A204.1 (cell line): ENCODE data around the gene TEAD4.

ENCODE experiments used
- FAIRE-seq: peaks from 2 replicates; lab custom pipeline; 2012; peaks lifted over from hg19 to GRCh38; lab: Jason Lieb, UNC

Gene TEAD4

DNA sequence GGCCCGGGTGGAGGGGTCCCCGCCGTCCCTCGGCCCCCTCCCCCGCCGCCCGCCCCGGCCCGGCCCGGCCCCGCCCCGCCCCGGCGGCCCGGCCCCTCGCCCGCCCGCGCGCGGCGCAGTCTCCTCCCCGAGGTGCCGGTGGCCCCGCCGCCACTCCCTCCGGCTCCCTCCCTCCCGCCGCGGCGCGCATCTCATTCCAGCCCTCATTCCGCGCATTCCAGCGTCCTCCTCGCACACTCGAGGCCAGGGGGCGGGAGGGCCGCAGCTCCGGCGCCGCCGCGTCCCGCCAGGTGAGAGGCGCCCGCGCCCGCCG is at the start of gene TEAD4:
Gene TEAD4, plus strand, starts transcription at position 206 of the 313 bp plus-strand sequence.
- no peak for FAIRE-seq

DNA sequence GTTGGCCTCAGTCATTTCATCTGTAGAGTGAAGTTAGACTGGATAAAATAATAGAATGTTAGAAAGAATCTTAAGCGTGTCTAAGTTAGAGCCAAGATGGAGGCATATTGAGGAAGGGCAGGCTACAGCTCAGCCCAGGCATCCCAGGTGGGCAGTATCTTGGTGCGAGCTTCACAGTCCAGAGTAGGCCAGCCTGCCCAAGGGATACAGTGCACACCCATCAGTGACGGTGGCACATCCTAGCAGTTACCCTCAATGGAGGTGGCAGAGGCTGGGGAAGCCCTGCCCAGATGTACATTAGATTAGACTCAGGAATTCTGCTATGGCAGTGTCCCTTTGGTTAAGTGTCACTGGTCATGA is 47.0 kb upstream of the TEAD4 start:
- no peak for FAIRE-seq

DNA sequence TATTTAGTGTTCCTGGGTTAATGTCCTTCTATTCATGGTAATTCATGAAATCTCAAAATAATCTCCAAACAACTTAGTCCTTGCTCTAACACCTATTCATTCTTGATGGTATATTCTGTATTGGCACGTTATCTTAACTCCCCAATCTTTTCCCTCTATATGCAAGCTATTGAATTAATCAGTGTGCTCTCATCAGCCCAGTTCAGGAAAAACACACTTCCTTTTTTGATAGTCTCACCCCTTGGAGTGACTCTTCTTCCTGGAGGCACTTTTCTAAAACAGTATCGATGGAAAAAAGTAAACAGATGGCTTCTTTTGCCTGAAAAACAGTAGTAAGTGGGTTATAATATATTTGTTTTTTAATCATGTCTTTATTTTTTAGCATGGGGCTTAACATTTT is 39.9 kb upstream of the TEAD4 start:
- no peak for FAIRE-seq

DNA sequence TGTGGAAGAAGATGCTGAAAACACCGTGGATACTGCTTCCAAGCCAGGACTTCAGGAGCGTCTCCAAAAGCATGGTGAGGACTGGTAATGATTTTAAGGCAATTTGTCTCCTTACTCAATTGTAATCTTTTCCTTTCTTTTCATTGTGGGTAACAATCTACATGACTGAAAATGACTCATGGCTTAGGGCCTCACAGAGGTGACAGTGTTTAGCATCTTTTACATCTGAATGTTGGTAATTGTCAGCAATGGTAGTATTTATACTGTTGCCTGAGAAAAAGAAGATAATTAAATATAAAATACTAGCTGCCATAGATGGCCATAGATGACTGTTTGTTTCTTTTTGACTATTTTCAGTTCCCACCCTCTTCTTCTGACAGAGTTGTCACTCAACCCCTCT is 36.9 kb upstream of the TEAD4 start:
- FAIRE-seq, result no peak

DNA sequence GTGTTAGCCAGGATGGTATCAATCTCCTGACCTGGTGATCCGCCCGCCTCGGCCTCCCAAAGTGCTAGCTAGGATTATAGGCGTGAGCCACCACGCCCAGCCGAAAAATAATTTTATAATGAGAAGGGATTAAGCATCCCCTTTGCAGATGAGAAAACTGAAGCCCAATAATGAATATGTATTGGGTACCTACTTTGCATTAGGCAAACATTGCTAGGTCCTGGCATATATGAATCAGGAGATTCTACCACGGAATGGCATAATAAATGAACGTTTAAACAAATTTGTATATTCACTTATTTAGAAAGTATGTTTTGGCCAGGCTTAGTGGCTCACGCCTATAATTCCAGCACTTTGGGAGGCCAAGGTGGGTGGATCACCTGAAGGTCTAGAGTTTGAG is 36.1 kb upstream of the TEAD4 start:
- FAIRE-seq, result no peak

DNA sequence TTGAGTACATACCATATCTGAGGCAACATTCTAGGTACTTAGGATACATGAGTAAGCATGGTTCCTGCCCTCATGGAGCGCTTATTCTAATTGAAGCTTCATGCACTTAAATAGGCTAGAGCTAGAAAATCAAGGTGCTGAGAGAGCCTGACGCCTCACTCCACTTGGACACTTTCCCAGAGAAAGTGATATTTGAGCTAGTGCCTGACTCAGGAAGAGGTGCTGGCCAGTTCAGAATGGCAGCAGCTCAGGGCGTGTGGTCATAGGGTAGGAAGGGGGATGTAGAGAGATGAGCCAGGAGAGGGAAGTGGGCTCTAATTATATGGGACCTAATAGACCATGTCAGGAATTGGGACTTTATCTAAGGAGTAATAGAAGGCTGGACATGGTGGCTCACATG is 35.2 kb upstream of the TEAD4 start:
- FAIRE-seq, result no peak

DNA sequence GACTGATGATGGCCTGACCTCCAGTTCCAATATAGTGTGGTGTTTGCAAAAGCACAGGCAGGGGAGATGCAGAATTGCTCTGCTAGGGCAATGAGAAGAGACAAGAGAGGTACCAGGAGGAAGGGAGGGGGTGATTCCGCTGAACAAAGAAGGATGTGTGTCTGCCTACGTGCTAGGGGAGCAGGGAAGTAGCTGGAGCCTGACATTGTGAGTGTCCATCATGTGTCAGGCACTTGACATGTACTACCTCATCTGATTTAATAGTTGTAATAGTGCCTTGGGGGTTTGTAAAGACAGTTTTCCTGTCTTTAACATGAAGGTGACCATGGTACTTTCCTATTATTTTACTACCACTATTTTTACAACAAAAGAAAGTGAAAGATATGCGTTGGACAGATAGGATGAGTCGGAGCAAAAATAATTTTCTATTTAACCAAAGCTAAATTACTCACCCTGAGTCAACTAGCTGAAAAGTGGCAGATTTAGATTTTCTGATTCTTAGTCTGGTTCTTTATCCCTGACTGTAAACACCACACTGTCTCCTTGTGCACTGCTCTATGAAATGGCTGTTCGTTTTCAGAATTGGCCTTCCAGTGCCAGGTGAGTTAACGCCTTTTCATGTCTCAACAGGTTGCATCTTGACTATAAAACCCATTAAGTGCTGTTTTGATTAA is 33.7 kb upstream of the TEAD4 start:
- no peak for FAIRE-seq

DNA sequence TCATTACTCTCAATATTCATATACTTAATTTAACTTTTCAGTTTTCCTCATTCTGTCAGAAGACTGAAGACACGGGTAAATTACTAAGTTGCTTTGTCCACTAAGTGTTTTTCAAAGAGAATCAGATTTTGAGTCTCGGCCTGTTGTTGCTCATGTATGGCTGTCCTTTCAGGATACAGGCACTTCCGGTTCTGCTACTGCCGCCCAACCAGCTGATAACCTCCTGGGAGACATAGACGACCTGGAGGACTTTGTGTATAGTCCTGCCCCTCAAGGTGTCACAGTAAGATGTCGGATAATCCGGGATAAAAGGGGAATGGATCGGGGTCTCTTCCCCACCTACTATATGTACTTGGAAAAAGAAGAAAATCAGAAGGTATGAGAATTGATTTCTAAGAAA is 28.3 kb upstream of the TEAD4 start:
- no peak for FAIRE-seq

DNA sequence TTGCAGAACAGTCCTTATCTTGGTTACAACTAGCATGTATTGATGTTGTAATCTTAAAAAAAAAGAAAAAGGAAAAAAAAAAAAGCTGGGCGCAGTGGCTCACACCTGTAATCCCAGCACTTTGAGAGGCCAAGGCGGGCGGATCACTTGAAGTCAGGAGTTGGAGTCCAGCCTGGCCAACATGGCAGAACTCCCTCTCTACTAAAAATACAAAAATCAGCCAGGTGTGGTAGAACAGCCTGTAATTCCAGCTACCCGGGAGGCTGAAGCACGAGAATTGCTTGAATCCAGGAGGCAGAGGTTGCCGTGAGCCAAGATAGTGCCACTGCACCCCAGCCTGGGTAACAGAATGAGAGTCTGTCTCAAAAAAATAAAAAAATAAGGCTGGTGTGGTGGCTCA is 25.6 kb upstream of the TEAD4 start:
- no peak for FAIRE-seq

DNA sequence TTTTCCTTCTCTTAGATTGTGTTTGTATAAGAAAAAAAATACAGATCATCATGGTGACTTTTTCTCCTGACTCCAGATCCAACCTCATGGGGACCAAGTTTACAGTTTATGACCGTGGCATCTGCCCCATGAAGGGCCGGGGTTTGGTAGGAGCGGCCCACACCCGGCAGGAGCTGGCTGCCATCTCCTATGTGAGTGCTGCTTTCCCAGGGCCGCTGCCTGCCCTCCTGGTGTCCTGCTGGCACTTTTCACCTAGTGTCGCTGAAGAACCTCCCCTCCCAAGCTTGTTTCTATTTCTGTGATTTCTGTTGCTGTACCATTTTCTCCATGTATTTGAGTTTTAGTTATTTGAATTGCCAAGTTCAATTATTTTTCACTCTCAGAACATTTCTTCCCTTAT is 24.8 kb upstream of the TEAD4 start:
- FAIRE-seq, result no peak

DNA sequence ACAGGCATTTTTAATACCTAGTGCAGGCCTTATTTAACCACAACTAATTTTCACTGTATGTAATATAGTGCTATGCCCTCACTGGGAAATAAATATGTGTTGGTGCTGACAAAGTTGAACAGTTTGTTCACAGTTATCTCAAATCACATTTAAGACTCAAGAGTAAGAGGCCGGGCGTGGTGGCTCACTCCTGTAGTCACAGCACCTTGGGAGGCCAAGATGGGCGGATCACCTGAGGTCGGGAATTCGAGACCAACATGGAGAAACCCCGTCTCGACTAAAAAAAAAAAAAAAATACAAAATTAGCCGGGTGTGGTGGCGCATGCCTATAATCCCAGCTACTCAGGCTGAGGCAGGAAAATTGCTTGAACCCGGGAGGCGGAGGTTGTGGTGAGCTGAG is 22.9 kb upstream of the TEAD4 start:
- FAIRE-seq, result no peak

DNA sequence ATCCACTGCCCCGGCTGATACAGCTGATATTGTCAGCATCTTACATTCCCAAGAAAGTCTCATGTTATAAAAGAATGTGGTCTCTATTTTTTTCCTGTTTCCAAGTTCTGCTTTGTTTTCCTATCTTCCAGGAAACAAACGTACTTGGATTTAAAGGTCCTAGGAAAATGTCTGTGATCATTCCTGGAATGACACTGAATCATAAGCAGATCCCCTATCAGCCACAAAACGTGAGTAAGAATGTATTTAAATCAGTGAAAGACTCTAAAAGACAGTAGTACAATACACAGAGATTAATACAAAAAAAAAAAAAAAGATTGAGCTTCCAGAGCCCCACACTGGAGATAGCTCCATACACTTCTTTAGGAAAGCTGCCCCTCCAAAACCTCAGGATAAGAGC is 21.7 kb upstream of the TEAD4 start:
- no peak for FAIRE-seq

DNA sequence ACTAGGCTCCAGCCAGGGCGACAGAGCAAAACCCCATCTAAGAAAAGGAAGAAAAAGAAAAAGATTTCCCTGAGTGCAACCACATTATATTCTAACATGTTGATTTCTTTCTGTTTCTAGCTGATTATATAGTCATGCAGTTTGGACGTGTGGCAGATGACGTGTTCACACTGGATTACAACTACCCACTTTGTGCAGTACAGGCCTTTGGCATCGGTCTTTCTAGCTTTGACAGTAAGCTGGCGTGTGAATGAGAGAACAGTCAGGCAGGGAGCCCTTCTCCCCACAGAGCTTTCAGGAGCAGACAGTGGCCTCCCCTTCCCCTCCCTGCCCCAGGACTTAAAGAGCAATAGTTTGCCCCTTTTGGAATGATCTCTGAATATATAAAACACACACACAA is 20.0 kb upstream of the TEAD4 start:
- FAIRE-seq, result no peak

DNA sequence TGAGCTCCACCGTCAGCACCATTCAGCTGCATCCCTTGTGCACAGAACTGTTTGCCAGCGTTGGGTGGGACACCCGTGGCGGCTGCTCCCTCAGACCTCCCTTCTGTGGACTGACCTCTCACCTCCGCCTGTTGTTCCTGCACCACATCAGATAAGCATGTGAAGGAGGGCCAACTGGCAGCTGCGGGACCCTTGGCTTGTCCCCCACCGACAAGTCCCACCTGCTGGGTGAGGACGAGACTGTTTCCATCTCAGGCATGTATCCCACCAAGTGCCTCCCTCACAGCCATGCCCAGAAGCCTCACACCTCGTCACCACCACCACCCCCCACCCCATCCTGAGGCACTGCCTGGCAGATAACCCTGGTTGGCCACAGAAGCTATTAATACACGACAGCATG is 18.6 kb upstream of the TEAD4 start:
- no peak for FAIRE-seq

DNA sequence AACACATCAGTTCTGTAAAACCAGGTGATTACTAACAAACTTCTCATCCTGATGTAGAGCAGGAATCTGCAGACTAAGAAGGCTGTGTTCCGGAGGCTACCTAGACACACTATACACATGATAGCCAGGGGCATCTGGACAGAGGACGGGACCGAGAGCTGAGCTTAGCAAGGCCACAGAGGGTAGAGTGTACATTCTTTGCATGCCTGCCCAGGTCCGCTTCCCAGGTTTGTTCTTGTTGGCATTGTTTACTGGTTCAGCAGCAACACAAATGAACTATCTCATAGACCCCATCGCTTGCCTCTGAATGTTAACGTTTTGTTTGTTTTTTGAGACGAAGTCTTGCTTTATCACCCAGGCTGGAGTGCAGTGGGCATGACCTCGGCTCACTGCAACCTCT is 17.7 kb upstream of the TEAD4 start:
- no peak for FAIRE-seq

DNA sequence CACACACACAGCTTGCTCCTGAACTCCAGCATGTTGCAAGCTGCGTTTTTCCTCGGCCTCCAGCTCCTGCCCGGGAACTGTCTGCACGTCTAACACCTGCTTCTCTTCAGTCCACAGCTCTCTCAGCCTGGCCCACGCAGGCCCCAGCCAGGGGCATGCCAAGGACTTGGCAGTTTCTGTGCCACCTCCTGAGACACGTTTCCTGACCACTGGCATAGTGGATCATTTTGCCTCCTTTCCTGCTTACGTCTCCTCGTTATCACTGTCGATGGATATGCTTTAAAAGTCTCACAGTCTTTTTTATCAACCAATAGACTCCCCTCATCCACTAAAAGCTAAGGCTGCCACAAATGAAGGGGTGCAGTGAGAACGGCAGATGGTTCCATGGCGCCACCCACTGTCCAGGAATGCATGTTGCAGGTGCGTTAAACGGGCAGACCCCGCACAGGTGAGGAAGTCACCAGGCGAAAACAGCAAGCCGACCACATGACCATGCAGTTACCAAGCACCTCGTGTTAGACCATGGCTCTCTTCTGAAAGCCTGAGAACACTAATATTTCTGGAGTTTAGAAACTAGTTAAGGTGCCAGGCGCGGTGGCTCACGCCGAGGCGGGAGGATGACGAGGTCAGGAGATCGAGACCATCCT is 14.7 kb upstream of the TEAD4 start:
- FAIRE-seq, result no peak

DNA sequence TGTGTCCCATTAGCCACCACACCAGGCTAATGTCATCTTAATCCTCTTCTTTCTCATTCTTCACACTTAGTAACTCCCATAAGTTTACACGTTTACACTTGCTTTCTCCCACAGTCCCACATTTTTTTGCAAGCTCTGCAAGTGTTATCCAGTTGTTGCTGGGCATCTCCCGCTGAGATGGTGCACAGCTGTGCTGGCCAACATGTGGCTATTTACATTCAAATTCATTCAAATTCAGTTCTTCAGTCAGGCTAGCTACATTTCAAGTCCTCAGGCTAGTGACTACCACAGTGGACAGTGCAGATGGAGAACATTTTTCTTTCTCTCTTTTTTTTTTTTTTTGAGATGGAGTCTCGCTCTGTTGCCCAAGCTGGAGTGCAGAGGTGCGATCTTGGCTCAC is 9.8 kb upstream of the TEAD4 start:
- no peak for FAIRE-seq

DNA sequence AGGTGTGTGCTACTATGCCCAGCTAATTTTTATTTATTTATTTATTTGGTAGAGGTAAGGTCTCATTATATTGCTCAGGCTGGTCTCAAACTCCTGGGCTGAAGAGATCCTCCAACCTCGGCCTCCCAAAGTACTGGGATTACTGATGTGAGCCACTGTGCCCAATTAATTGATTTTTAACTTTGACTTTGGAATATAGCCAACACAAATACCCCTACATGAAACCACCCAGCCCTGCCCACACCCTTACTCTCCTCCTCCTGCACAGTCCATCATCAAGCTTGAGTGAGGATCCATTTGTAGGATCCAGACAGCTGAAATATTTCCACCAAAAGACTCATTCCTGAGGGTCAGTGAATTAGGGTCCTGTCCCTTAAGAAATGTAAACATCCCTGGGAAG is 3.3 kb upstream of the TEAD4 start:
- FAIRE-seq, result no peak

DNA sequence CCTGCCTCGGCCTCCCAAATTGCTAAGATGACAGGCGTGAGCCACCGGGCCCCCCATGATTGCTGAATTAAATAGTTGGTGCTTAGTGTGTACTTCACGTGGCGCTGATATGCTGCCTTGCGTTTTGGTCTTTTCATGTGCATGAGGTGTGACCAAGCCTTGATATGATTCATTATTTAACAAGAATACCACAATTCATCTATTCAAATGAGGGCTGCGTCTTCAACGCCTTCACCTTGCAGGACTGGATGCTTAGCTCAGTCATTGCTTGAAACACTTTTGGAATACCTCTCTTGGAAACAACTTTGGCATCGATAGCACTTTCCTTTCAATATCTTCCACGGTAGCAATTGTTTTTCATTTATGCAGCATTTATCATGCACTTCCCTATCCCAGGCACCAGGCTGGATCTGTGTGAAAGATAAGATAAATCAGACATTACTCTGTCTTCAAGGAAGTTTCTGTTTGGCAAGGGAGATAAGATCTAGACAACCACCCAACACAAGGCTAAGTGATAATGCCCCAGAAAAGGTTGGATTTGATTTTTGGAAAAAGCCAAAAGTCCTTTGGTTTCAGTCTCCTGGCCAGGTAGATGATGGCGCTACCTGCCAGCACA is 1.3 kb upstream of the TEAD4 start:
- no peak for FAIRE-seq

DNA sequence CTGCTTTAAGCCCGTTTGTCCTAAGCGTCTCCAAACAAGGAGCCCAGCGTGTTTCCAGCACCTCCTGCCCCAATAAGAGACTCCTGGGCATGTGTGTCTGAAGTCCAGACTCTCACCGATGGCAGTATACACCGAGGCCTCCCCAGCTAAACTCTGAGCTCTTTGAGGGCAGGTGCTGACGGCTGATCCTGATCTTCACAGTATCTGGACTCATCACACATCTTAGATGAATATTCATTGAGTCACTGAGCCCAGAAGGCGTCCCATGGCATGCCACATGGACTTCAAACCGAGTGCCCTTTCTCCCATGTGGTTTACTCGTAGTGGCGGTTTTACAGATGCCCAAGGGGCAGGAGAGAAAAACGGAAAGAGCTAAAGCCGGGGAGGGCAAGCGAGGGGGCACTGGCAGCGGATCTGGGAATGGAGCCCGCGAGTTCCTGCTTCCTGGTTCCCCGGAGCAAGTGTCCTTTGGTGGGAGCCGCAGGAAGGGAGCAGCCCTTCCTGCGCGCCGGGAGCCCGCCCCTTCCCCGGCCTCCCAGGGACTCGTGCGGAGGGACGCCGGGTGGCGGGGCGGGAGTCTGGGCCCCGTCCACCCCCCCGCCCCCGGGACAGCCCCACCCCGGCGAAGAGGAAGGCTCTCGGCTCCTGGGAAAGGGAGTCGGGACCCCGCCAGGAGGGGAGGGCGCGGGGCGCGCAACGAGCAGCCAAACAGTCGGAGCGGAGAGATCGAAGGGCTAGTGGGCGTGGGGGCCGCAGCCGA is 585 bp upstream of the TEAD4 start:
- FAIRE-seq, result no peak

DNA sequence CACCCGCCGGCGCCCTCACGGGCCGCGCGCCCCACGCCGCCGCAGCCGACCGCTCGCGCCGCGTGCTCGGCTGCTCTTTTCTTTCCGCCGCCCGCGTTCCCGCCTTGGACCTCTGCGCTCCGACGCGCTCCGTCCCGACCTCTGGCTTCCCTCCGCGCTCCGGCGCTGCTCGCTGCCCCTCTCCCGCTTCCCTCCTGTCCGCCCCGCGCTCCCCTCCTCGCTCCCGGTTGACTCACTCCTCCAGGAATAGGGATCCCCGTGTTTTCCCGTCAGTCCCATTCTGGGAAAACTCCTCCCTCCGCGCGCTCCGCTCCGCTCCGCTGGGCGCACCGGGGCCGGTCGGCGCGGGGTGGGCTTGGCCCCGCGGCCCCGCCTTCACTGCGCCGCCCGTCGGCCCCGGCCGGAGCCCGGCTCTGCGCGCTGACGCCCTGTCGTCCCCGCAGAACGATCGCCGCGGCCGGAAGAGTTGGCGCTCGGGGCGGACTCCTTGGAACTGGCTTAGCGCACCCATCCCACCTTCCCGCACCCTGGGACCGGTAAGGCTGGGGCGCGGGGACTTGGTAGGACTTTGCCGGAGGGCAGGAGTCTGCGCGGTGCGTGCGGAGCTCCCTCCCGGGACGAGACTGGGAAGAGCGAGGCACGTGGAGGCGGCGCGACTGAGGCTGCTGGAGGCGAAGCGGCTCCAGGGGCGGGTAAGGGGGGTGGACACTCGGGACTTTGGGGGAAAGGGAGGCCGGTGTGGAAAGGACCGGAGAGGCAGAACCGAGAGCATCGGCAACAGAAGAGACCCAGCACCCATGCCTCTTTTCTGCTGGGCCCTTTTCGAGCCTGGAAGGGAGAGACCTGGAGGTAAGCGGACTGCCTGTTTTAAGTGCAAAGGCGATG is 550 bp downstream of the TEAD4 start:
- no peak for FAIRE-seq

DNA sequence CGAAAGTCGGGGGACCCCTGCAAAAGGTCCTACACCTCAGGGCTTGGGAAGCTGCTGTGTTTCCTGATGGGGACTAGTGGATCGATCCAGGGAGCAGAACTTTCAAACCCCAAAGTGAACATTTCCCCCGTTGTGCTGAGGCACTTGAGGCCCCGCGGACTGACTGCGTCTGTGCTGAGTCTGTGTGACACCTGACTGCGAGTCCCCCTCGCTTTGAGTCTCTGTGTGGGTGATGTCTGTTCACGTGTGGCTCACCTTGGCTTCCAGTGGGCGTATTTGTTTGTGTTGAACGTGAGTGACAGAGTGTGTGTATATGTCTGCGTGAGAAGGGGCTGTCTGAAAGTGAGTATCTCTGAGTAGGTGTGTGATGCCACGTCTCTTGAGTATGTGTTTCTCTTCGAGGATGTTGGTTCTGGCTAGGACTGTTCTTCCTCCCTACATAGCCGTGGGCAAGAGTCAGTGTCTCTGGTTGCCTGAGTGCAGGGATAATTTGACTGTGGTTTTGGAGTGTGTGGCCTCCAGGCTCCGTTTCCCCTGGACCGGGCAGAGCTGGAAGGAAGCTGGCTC is 1.3 kb downstream of the TEAD4 start:
- no peak for FAIRE-seq
